ENCODE results near the gene AKNA. TPM values are rescaled to one million over a fixed set of nuclear protein-coding genes. Genes with fewer than 3 reads are reported as not detected.

Gene AKNA
- polyA plus RNA-seq, 3 donors: 3.3 to 147 (median 7.3) TPM

DNA sequence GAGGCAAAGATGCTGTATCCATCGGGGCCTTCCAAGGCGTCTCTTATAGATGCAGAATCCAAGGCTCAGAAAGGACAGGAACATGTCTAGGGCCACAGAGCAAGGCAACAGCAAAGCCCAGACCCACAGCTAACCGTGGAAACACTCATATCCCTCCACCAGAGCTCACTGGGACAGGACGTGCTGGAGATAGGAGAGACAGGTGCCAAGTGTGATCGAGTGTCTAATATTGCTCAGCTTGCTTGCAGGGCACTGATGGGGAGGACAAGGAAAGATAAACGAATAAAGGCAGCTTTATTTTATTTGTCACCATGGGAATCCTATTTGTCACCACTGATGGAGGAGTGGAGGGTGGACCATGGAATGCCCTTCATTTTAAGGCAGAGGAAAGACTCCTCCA, 44.0 kb upstream of the AKNA start:
- H3K27me3 ChIP-seq (ENCODE audit: control insufficient read depth in 2 of 2, insufficient read depth in 2 of 2, low read length in 2 of 2): no peaks in the 10 kb centered on the region
- Mint-ChIP-seq H3K27me3 (ENCODE audit: low read depth in 3 of 3) (peaks cover 0 to 6% (median 2%) of the 10 kb centered on the region in 3 donors), H3K4me1 (no peaks in the 10 kb centered on the region), H3K4me3 (no peak overlapping the region), H3K36me3 (no peaks in the 10 kb centered on the region), H3K9me3 (no peaks in the 10 kb centered on the region), H3K27ac (peak overlapping the region in 1 of 7 donors; percentile 12)
- no peaks in the 10 kb centered on the region for H3K4me1 ChIP-seq (ENCODE audit: control insufficient read depth in 1 of 2, insufficient read depth in 2 of 2, low read length in 2 of 2)
- no peak for DNase-seq
- H3K4me3 ChIP-seq (replicated peaks in 1 of 3; ENCODE audit: low read depth in 2 of 3, low read length in 3 of 3): no peak overlapping the region
- intact Hi-C loops (cut with micrococcal nuclease): loop anchor here in 1 of 2 donors (10.0 kb wide), 1 partner anchor 223 kb away; the partner anchor contains the start of gene TEX53
- H2AFZ ChIP-seq (ENCODE audit: insufficient read depth, low read depth, low read length, poor library complexity, severe bottlenecking): no peak overlapping the region
- TF ChIP-seq, protein P1, sequence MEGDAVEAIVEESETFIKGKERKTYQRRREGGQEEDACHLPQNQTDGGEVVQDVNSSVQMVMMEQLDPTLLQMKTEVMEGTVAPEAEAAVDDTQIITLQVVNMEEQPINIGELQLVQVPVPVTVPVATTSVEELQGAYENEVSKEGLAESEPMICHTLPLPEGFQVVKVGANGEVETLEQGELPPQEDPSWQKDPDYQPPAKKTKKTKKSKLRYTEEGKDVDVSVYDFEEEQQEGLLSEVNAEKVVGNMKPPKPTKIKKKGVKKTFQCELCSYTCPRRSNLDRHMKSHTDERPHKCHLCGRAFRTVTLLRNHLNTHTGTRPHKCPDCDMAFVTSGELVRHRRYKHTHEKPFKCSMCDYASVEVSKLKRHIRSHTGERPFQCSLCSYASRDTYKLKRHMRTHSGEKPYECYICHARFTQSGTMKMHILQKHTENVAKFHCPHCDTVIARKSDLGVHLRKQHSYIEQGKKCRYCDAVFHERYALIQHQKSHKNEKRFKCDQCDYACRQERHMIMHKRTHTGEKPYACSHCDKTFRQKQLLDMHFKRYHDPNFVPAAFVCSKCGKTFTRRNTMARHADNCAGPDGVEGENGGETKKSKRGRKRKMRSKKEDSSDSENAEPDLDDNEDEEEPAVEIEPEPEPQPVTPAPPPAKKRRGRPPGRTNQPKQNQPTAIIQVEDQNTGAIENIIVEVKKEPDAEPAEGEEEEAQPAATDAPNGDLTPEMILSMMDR (IDR thresholded peaks at IDR 0.05): no peak
- WGBS (ENCODE audit: insufficient coverage): 92% methylated on average over 2 of the region's 6 CpGs
- no peak overlapping the region for H3K4me2 ChIP-seq (replicated peaks; ENCODE audit: extremely low read depth, low read length, poor library complexity, severe bottlenecking)
- no peak overlapping the region for H3K27ac ChIP-seq (ENCODE audit: low read depth in 1 of 2, low read length in 2 of 2)
- H3K9me3 ChIP-seq (replicated peaks in 1 of 2; ENCODE audit: control insufficient read depth in 1 of 2, insufficient read depth in 1 of 2, low read length in 2 of 2): no peaks in the 10 kb centered on the region
- no peaks in the 10 kb centered on the region for H3K36me3 ChIP-seq (replicated peaks in 1 of 2; ENCODE audit: control insufficient read depth in 1 of 2, insufficient read depth in 2 of 2, low read length in 2 of 2)
- H3K9ac ChIP-seq (ENCODE audit: insufficient read depth, low read length, poor library complexity, severe bottlenecking): no peak overlapping the region
- no peaks in the 10 kb centered on the region for H3K79me2 ChIP-seq (ENCODE audit: insufficient read depth, low read length)
- no peaks in the 10 kb centered on the region for H4K20me1 ChIP-seq (ENCODE audit: insufficient read depth, low read length)

DNA sequence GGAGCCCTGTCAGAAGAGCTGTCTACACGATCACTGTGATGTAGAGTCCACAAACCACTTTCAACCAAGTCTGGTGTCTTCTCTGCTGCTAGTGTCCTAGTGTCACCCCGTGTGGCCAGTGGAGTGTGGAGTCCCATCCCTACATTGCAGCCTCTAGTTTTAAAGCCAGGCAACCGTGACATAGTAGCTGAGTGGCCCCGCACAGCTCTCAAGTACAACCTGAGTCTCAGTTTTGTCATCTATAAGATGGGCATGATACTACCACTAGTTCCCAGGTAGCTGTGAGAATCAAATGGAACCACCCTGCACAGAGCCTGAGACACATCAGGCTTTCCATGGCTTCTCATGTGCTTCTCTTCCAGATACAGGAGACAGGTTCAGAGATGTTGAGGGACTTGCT, 43.2 kb upstream of the AKNA start:
- Histone ChIP-seq H3K9me3 (replicated peaks in 1 of 2; ENCODE audit: control insufficient read depth in 1 of 2, insufficient read depth in 1 of 2, low read length in 2 of 2) (no peaks in the 10 kb centered on the region), H3K27ac (ENCODE audit: low read depth in 1 of 2, low read length in 2 of 2) (no peak overlapping the region), H3K9ac (ENCODE audit: insufficient read depth, low read length, poor library complexity, severe bottlenecking) (no peak overlapping the region), H3K36me3 (replicated peaks in 1 of 2; ENCODE audit: control insufficient read depth in 1 of 2, insufficient read depth in 2 of 2, low read length in 2 of 2) (no peaks in the 10 kb centered on the region), H3K4me2 (replicated peaks; ENCODE audit: extremely low read depth, low read length, poor library complexity, severe bottlenecking) (no peak overlapping the region), H4K20me1 (ENCODE audit: insufficient read depth, low read length) (no peaks in the 10 kb centered on the region), H3K4me1 (ENCODE audit: control insufficient read depth in 1 of 2, insufficient read depth in 2 of 2, low read length in 2 of 2) (no peaks in the 10 kb centered on the region), H2AFZ (ENCODE audit: insufficient read depth, low read depth, low read length, poor library complexity, severe bottlenecking) (no peak overlapping the region), H3K4me3 (replicated peaks in 1 of 3; ENCODE audit: low read depth in 2 of 3, low read length in 3 of 3) (no peak overlapping the region), H3K27me3 (ENCODE audit: control insufficient read depth in 2 of 2, insufficient read depth in 2 of 2, low read length in 2 of 2) (no peaks in the 10 kb centered on the region), H3K79me2 (ENCODE audit: insufficient read depth, low read length) (no peaks in the 10 kb centered on the region)
- no peaks in the 10 kb centered on the region for H3K36me3 Mint-ChIP-seq
- 81% methylated on average over 3 of the region's 4 CpGs for WGBS (ENCODE audit: insufficient coverage)
- H3K27me3 Mint-ChIP-seq (ENCODE audit: low read depth in 3 of 3): peaks cover 0 to 6% (median 2%) of the 10 kb centered on the region in 3 donors
- H3K4me1 Mint-ChIP-seq: no peaks in the 10 kb centered on the region
- intact Hi-C loops (cut with micrococcal nuclease): loop anchor here in 1 of 2 donors (10.0 kb wide), 1 partner anchor 224 kb away; the partner anchor contains the start of gene TEX53
- no peaks in the 10 kb centered on the region for H3K9me3 Mint-ChIP-seq
- H3K27ac Mint-ChIP-seq: peak overlapping the region in 1 of 7 donors; percentile 21
- no peak overlapping the region for H3K4me3 Mint-ChIP-seq
- no peak for DNase-seq
- TF ChIP-seq, protein P1 (IDR thresholded peaks at IDR 0.05): no peak
